Measurements from ENCODE around the gene ARHGAP15. TPM values are rescaled to one million over a fixed set of nuclear protein-coding genes. Genes with fewer than 3 reads are reported as not detected.
A peak's percentile ranks its signal among the peaks of the same experiment; 100 is the strongest.

ARHGAP15 gene
- total and polyA plus RNA-seq, 10 donors, result 55.8 to 219 (median 130) TPM

GRCh38 chr2:143742581-143742980, 613.4 kb downstream of the ARHGAP15 start:
- no peak overlapping the region for H3K27ac ChIP-seq
- intact Hi-C loops (cut with DNase I; ENCODE audit: low total_unique reads), result no loop called here
- WGBS, 5 donors, result 85 to 97% (median 90%) methylated on average over 5 of the region's 5 CpGs

GRCh38 chr2:143744114-143744513, 614.9 kb downstream of the ARHGAP15 start:
- DNase-seq, result no peak
- no peak overlapping the region for H3K27ac ChIP-seq
- intact Hi-C loops (cut with DNase I; ENCODE audit: low total_unique reads), result no loop called here
- no peaks in the 10 kb centered on the region for H3K27me3 ChIP-seq (replicated peaks in 1 of 7)
- peaks cover 0 to 40% (median 2%) of the 10 kb centered on the region in 6 donors for H3K36me3 ChIP-seq
- TF ChIP-seq POLR2A (IDR thresholded peaks at IDR 0.05) (no peak), CTCF (IDR thresholded peaks at IDR 0.05 in 8 of 11, conservative IDR thresholded peaks at IDR 0.05 in 3 of 11) (no peak), POLR2AphosphoS5 (IDR thresholded peaks at IDR 0.05) (no peak)
- no peaks in the 10 kb centered on the region for H3K9me3 ChIP-seq
- H3K4me3 ChIP-seq, result no peak overlapping the region
- WGBS, 5 donors, result 93 to 100% (median 97%) methylated on average over 2 of the region's 2 CpGs
- peaks cover 0 to 8% (median 0%) of the 10 kb centered on the region in 6 donors for H3K4me1 ChIP-seq

More at GRCh38 chr2:143742581-143742980, 613.4 kb downstream of the ARHGAP15 start:
- Histone ChIP-seq H3K9me3 (no peaks in the 10 kb centered on the region), H3K4me3 (no peak overlapping the region), H3K36me3 (peaks cover 0 to 46% (median 2%) of the 10 kb centered on the region in 6 donors), H3K4me1 (peaks cover 0 to 8% (median 0%) of the 10 kb centered on the region in 6 donors), H3K27me3 (replicated peaks in 1 of 7) (no peaks in the 10 kb centered on the region)
- TF ChIP-seq CTCF (IDR thresholded peaks at IDR 0.05 in 8 of 11, conservative IDR thresholded peaks at IDR 0.05 in 3 of 11) (no peak), POLR2AphosphoS5 (IDR thresholded peaks at IDR 0.05) (no peak), POLR2A (IDR thresholded peaks at IDR 0.05) (no peak)
- no peak for DNase-seq

- peak overlapping the region in 1 of 8 donors; percentile 4 for H3K27ac ChIP-seq
- intact Hi-C loops (cut with DNase I; ENCODE audit: low total_unique reads), result no loop called here
- H3K9me3 ChIP-seq, result no peaks in the 10 kb centered on the region
- peaks cover 0 to 37% (median 2%) of the 10 kb centered on the region in 6 donors for H3K36me3 ChIP-seq
- 92 to 97% (median 94%) methylated on average over 2 of the region's 2 CpGs for WGBS, 5 donors
- TF ChIP-seq POLR2A (IDR thresholded peaks at IDR 0.05), result no peak
- TF ChIP-seq POLR2AphosphoS5 (IDR thresholded peaks at IDR 0.05), result no peak
- no peak for TF ChIP-seq CTCF (IDR thresholded peaks at IDR 0.05 in 8 of 11, conservative IDR thresholded peaks at IDR 0.05 in 3 of 11)
- DNase-seq, result no peak
- no peaks in the 10 kb centered on the region for H3K4me1 ChIP-seq
- no peaks in the 10 kb centered on the region for H3K27me3 ChIP-seq (replicated peaks in 1 of 7)
- H3K4me3 ChIP-seq, result no peak overlapping the region
Observed at GRCh38 chr2:143745060-143745459, 615.8 kb downstream of the ARHGAP15 start.

GRCh38 chr2:143754742-143755141, 625.5 kb downstream of the ARHGAP15 start:
- no peaks in the 10 kb centered on the region for H3K27me3 ChIP-seq (replicated peaks in 1 of 7)
- intact Hi-C loops (cut with DNase I; ENCODE audit: low total_unique reads), result no loop called here
- no peak overlapping the region for H3K4me3 ChIP-seq
- H3K4me1 ChIP-seq, result no peaks in the 10 kb centered on the region
- WGBS, 5 donors, result 54 to 91% (median 79%) methylated on average over 1 of the region's 1 CpG
- no peak for TF ChIP-seq POLR2AphosphoS5 (IDR thresholded peaks at IDR 0.05)
- no peak for TF ChIP-seq CTCF (IDR thresholded peaks at IDR 0.05 in 8 of 11, conservative IDR thresholded peaks at IDR 0.05 in 3 of 11)
- TF ChIP-seq POLR2A (IDR thresholded peaks at IDR 0.05), result no peak
- H3K36me3 ChIP-seq, result peaks cover 0 to 28% (median 0%) of the 10 kb centered on the region in 6 donors
- H3K27ac ChIP-seq, result no peak overlapping the region
- DNase-seq, result no peak
- H3K9me3 ChIP-seq, result no peaks in the 10 kb centered on the region

All from spleen (tissue), 11 donors.